Uterus (tissue), 2 donors: Measurements from ENCODE around the gene PTPRN2.

Experiments used
- POLR2A ChIP-seq, 2 donors: fragments of 450-650 bp; IDR thresholded peaks; one replicate each; pipeline ENCODE4 v1.6.1; 2016; ENCODE audit warnings: antibody characterized with exemption in 2 of 2, mild to moderate bottlenecking in 1 of 2, moderate library complexity in 1 of 2
- TF ChIP-seq, protein P1 (sequence below), 4 experiments: fragments of 200-600 bp in 2 of 4; fragments of 450-650 bp in 2 of 4; sonication (generic) in 2 of 4; IDR thresholded peaks; one replicate each; pipeline ENCODE4 v1.5.1; 2016 to 2019; ENCODE audit warnings: antibody characterized with exemption in 4 of 4, mild to moderate bottlenecking in 2 of 4, moderate library complexity in 1 of 4

DNA sequence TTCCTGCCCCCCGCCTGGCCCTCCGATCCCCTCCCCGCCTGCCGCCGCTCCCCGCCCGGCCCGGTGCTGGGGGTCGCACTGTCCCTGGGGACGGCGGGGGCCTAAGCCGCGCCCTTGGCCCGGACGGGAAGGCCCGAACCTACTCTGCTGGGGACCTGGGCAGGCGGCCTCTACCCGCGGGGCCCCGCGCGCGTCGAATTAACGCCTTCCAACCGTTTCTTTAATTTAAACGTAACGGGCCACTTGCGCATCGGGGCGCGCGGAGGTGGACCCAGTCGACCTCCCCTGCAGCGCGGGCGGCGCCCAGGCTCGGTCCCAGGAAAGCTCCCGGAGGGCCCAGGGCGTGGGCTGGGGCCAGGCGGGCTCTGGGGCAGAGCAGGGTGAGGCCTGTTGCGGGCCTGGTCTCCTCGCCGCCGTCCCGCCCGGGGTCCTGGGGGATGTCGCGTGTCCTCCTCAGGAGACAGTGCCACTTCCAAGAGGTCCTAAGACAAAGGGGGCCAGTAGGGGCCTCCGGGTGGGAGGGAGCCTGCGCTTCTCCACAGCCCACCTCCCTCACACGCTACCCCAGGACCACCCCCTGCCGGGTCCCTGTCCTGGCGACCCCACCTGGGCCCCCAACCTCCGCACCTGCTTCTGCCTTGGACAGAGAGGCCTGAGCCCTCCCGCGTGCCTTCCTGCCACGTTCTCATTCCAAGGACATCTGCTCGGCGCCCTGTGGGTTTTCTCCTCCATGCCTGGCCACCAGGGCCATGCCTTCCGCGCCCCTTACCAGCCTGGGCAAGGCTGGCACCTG is 658 bp upstream of the PTPRN2 start:
- TF ChIP-seq, protein P1, sequence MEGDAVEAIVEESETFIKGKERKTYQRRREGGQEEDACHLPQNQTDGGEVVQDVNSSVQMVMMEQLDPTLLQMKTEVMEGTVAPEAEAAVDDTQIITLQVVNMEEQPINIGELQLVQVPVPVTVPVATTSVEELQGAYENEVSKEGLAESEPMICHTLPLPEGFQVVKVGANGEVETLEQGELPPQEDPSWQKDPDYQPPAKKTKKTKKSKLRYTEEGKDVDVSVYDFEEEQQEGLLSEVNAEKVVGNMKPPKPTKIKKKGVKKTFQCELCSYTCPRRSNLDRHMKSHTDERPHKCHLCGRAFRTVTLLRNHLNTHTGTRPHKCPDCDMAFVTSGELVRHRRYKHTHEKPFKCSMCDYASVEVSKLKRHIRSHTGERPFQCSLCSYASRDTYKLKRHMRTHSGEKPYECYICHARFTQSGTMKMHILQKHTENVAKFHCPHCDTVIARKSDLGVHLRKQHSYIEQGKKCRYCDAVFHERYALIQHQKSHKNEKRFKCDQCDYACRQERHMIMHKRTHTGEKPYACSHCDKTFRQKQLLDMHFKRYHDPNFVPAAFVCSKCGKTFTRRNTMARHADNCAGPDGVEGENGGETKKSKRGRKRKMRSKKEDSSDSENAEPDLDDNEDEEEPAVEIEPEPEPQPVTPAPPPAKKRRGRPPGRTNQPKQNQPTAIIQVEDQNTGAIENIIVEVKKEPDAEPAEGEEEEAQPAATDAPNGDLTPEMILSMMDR (IDR thresholded peaks at IDR 0.05) = no peak
- TF ChIP-seq POLR2A (IDR thresholded peaks at IDR 0.05) = no peak
